ENCODE measurements around the gene RAD21L1.
"Not testable (repeated sequence)": the region's sequence is repeated elsewhere in the genome, so short reads cannot be mapped to it uniquely, and the experiment has no call there.

RAD21L1 gene

DNA sequence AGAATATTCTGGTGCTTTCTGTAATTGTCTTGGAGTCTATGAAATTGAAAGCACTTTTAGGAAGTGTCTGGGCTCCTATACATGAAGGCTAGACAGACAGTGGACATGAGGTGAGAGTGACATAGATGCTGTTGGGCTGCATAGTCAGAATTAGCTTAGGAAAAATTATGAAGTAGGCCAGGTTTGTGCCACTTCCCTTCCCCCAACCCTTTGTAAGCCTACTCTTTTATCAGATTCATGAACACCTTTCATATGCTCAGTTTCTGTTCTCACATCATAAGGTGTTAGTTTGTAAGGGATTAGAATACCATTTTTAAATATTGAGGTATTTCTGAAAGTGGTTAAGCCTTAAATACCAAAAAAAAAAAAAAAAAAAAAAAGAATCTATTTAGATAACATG is 21.8 kb downstream of the RAD21L1 start:
- ChIA-PET CTCF (interaction anchor here (0.6 to 0.7 kb wide), 2 partner anchors 221 to 431 kb away, joined by 3 to 5 read pairs; no protein-coding TSS in a partner anchor), POLR2A (ENCODE audit: low non-redundant PET) (no interaction called here)
- H3K27ac ChIP-seq = no peak overlapping the region
- no peak for DNase-seq (ENCODE audit: low spot score)
- TF ChIP-seq, protein P1, sequence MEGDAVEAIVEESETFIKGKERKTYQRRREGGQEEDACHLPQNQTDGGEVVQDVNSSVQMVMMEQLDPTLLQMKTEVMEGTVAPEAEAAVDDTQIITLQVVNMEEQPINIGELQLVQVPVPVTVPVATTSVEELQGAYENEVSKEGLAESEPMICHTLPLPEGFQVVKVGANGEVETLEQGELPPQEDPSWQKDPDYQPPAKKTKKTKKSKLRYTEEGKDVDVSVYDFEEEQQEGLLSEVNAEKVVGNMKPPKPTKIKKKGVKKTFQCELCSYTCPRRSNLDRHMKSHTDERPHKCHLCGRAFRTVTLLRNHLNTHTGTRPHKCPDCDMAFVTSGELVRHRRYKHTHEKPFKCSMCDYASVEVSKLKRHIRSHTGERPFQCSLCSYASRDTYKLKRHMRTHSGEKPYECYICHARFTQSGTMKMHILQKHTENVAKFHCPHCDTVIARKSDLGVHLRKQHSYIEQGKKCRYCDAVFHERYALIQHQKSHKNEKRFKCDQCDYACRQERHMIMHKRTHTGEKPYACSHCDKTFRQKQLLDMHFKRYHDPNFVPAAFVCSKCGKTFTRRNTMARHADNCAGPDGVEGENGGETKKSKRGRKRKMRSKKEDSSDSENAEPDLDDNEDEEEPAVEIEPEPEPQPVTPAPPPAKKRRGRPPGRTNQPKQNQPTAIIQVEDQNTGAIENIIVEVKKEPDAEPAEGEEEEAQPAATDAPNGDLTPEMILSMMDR (conservative IDR thresholded peaks at IDR 0.05; ENCODE audit: low read depth) = no peak

- H3K27ac ChIP-seq; POLR2A ChIA-PET (ENCODE audit: low non-redundant PET); CTCF ChIA-PET; DNase-seq (ENCODE audit: low spot score): not testable (repeated sequence)
Observed at GRCh38 chr20:1250282-1250681, 24.4 kb downstream of the RAD21L1 start.

- DNase-seq (ENCODE audit: low spot score) = no peak
- H3K27ac ChIP-seq = no peak overlapping the region
- ChIA-PET POLR2A (ENCODE audit: low non-redundant PET) (no interaction called here), CTCF (no interaction called here)
- TF ChIP-seq, protein P1 (conservative IDR thresholded peaks at IDR 0.05; ENCODE audit: low read depth) = no peak
Observed at GRCh38 chr20:1252416-1252815, 26.6 kb downstream of the RAD21L1 start.

DNA sequence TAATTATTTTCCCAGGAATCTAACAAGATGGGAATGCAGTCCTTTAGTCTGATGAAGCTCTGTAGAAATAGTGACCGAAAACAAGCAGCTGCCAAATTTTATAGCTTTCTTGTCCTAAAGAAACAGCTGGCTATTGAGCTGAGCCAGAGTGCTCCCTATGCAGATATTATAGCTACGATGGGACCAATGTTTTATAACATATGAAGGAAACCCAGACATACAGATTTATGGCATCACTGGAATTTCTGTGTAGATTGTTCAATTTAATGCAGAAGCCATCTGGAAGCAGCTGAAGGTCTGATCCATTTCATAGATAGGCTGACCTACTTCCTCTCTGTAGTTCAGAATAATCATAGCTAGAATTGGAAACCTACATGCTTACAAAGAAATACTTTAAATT is 28.4 kb downstream of the RAD21L1 start:
- POLR2A ChIA-PET (ENCODE audit: low non-redundant PET) = no interaction called here
- DNase-seq (ENCODE audit: low spot score) = no peak
- H3K27ac ChIP-seq = no peak overlapping the region
- TF ChIP-seq, protein P1 (conservative IDR thresholded peaks at IDR 0.05; ENCODE audit: low read depth) = no peak
- CTCF ChIA-PET = interaction anchor here (0.6 kb wide), 2 partner anchors 22 to 465 kb away, joined by 3 read pairs; no protein-coding TSS in a partner anchor

GRCh38 chr20:1255675-1256074 is 29.8 kb downstream of the RAD21L1 start:
- POLR2A ChIA-PET (ENCODE audit: low non-redundant PET) = no interaction called here
- H3K27ac ChIP-seq = no peak overlapping the region
- CTCF ChIA-PET = interaction anchor here (0.7 to 1.1 kb wide), 2 partner anchors 31 to 711 kb away, joined by 3 to 4 read pairs; no protein-coding TSS in a partner anchor
- no peak for DNase-seq (ENCODE audit: low spot score)
- TF ChIP-seq, protein P1 (conservative IDR thresholded peaks at IDR 0.05; ENCODE audit: low read depth) = no peak

DNA sequence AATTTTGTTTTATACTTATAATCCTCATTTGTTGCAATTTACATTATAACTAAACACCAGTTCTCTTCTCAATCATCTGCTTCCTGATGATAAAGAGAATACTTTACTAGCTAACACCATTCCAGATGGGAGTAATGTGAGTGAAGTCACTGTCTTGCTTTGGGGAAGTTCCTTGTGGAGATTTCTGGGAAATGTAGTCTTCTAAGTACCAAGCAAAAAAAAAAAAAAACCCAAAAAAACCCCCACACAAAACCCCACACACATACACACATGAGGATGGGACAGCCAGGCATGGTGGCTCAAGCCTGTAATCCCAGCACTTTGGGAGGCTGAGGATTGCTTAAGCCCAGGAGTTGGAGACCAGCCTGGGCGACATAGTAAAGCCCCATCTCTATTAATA is 38.0 kb downstream of the RAD21L1 start:
- POLR2A ChIA-PET (ENCODE audit: low non-redundant PET) = no interaction called here
- CTCF ChIA-PET = no interaction called here

DNA sequence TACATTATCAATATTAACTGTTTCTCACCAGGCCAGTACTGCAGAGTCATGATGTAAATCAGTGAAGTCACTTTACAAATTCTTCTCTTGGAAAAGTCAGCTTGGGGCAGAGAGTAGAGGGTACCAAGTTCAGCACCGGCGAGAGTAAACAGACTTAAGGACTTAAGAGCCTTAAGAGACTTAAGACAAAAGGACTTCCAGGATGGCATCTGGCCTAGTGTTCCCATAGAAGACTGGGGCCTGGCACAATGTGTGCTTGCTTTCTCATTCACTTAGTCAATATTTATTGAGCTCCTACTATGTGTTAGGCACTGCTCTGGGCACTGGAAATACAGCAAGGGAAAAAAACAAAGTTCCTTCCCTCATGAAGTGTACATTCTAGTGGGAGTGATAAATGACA is 38.9 kb downstream of the RAD21L1 start:
- no peak for DNase-seq (ENCODE audit: low spot score)
- ChIA-PET CTCF (interaction anchor here (0.7 kb wide), 1 partner anchor 257 kb away, joined by 3 read pairs; no protein-coding TSS in a partner anchor), POLR2A (ENCODE audit: low non-redundant PET) (no interaction called here)
- TF ChIP-seq, protein P1 (conservative IDR thresholded peaks at IDR 0.05; ENCODE audit: low read depth) = no peak
- no peak overlapping the region for H3K27ac ChIP-seq

More for the DNA sequence above, 38.0 kb downstream of the RAD21L1 start:
- no peak overlapping the region for H3K27ac ChIP-seq
- TF ChIP-seq, protein P1 (conservative IDR thresholded peaks at IDR 0.05; ENCODE audit: low read depth) = no peak
- no peak for DNase-seq (ENCODE audit: low spot score)

Measured in RWPE1 (cell line).